ENCODE results near the gene DOCK3. TPM values are rescaled to one million over a fixed set of nuclear protein-coding genes. Genes with fewer than 3 reads are reported as not detected.

Gene DOCK3
- polyA plus RNA-seq, 1 donor from 2014 or later, result 15.6 TPM

- H3K27me3 ChIP-seq (ENCODE audit: insufficient read depth, low read depth, low read length), result no peaks in the 10 kb centered on the region
- no peaks in the 10 kb centered on the region for H3K79me2 ChIP-seq (replicated peaks; ENCODE audit: insufficient read depth, low read length)
- H4K20me1 ChIP-seq (ENCODE audit: insufficient read depth), result no peaks in the 10 kb centered on the region
- no peaks in the 10 kb centered on the region for H3F3A ChIP-seq (ENCODE audit: insufficient read depth, low read length, poor library complexity, severe bottlenecking)
- H3K36me3 ChIP-seq (ENCODE audit: insufficient read depth, low read length), result no peaks in the 10 kb centered on the region
- H3K9ac ChIP-seq (ENCODE audit: low read length), result no peak overlapping the region
- no peak overlapping the region for H3K4me3 ChIP-seq (ENCODE audit: low read length)
- H2AFZ ChIP-seq (ENCODE audit: low read depth, low read length), result no peak overlapping the region
- no peaks in the 10 kb centered on the region for H3K9me2 ChIP-seq (ENCODE audit: insufficient read depth, low read length)
- H3K27ac ChIP-seq (ENCODE audit: low read length), result no peak overlapping the region
- TF ChIP-seq SMC3 (conservative IDR thresholded peaks at IDR 0.05; ENCODE audit: poor library complexity) (no peak), CTCF (IDR thresholded peaks at IDR 0.05; ENCODE audit: poor library complexity, severe bottlenecking) (no peak), EP300 (conservative IDR thresholded peaks at IDR 0.05; ENCODE audit: poor library complexity, severe bottlenecking) (no peak), TAF1 (IDR thresholded peaks at IDR 0.05; ENCODE audit: low read depth) (no peak), POLR2AphosphoS5 (IDR thresholded peaks at IDR 0.05) (no peak), EZH2 (IDR thresholded peaks at IDR 0.05; ENCODE audit: borderline replicate concordance, insufficient read depth, low read length, poor library complexity, severe bottlenecking) (no peak), REST (IDR thresholded peaks at IDR 0.05; ENCODE audit: borderline replicate concordance) (no peak), MXI1 (conservative IDR thresholded peaks at IDR 0.05; ENCODE audit: poor library complexity, severe bottlenecking) (no peak), RAD21 (conservative IDR thresholded peaks at IDR 0.05) (no peak)
- no peak overlapping the region for H3K4me2 ChIP-seq (ENCODE audit: low read length)
- H3K9me3 ChIP-seq (ENCODE audit: low read length), result no peaks in the 10 kb centered on the region
Observed at GRCh38 chr3:50950591-50950990, 275.9 kb downstream of the DOCK3 start.

- Histone ChIP-seq H3K4me3 (ENCODE audit: low read length) (no peak overlapping the region), H2AFZ (ENCODE audit: low read depth, low read length) (no peak overlapping the region), H3K9me2 (ENCODE audit: insufficient read depth, low read length) (no peaks in the 10 kb centered on the region), H3F3A (ENCODE audit: insufficient read depth, low read length, poor library complexity, severe bottlenecking) (no peaks in the 10 kb centered on the region), H3K9me3 (ENCODE audit: low read length) (no peaks in the 10 kb centered on the region), H3K79me2 (replicated peaks; ENCODE audit: insufficient read depth, low read length) (no peaks in the 10 kb centered on the region), H3K4me2 (ENCODE audit: low read length) (no peak overlapping the region), H3K27ac (ENCODE audit: low read length) (no peak overlapping the region), H3K9ac (ENCODE audit: low read length) (no peak overlapping the region), H3K27me3 (ENCODE audit: insufficient read depth, low read depth, low read length) (no peaks in the 10 kb centered on the region), H3K36me3 (ENCODE audit: insufficient read depth, low read length) (no peaks in the 10 kb centered on the region), H4K20me1 (ENCODE audit: insufficient read depth) (no peaks in the 10 kb centered on the region)
- no peak for TF ChIP-seq MXI1 (conservative IDR thresholded peaks at IDR 0.05; ENCODE audit: poor library complexity, severe bottlenecking)
- no peak for TF ChIP-seq POLR2AphosphoS5 (IDR thresholded peaks at IDR 0.05)
- TF ChIP-seq TAF1 (IDR thresholded peaks at IDR 0.05; ENCODE audit: low read depth), result no peak
- no peak for TF ChIP-seq SMC3 (conservative IDR thresholded peaks at IDR 0.05; ENCODE audit: poor library complexity)
- no peak for TF ChIP-seq EP300 (conservative IDR thresholded peaks at IDR 0.05; ENCODE audit: poor library complexity, severe bottlenecking)
- no peak for TF ChIP-seq REST (IDR thresholded peaks at IDR 0.05; ENCODE audit: borderline replicate concordance)
- no peak for TF ChIP-seq CTCF (IDR thresholded peaks at IDR 0.05; ENCODE audit: poor library complexity, severe bottlenecking)
- no peak for TF ChIP-seq EZH2 (IDR thresholded peaks at IDR 0.05; ENCODE audit: borderline replicate concordance, insufficient read depth, low read length, poor library complexity, severe bottlenecking)
- TF ChIP-seq RAD21 (conservative IDR thresholded peaks at IDR 0.05), result no peak
Observed at GRCh38 chr3:50953825-50954414, 279.2 kb downstream of the DOCK3 start.

All from neural cell (in vitro differentiated cells).